ENCODE results near the gene RASSF5.

DNA sequence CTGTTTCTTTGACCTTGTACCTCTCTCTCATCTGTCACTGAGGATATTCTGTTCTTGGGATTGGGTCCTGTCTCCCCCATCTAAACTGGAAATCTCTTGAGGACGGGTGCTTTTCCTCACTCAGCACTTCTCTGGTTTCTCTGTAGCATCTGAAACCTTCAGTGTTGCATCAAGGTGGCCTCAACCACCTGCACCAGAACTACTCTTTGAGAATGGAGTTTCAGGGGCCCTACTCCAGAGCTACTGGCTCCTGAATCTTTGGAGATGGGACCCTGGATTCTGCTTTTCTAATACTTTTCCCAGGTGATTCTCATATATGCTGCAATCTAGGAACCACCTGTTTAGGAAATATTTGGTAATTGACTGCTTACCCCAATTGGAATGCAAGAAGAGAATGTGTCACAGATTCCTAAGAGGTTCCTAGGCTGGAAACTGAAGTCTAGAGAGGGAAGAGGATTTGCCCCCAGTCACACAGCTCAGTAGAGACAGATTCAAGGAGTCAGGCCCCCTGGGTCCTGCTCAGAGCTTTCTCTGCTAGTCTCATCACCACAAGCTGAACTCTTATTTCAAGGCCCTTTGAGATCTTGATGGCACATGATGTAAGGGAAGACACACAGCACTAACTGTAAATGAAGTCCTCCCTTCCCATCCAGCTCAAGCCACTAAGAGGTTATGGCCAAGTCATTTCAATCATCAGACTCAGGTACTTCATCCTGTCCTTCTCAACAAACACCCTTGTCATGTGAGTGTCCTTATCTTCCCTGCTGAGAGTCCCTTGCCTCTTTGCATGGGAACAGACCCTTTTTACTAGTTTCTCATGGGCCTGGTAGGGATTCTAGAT, 56.3 kb downstream of the RASSF5 start:
- TF ChIP-seq, protein P1, sequence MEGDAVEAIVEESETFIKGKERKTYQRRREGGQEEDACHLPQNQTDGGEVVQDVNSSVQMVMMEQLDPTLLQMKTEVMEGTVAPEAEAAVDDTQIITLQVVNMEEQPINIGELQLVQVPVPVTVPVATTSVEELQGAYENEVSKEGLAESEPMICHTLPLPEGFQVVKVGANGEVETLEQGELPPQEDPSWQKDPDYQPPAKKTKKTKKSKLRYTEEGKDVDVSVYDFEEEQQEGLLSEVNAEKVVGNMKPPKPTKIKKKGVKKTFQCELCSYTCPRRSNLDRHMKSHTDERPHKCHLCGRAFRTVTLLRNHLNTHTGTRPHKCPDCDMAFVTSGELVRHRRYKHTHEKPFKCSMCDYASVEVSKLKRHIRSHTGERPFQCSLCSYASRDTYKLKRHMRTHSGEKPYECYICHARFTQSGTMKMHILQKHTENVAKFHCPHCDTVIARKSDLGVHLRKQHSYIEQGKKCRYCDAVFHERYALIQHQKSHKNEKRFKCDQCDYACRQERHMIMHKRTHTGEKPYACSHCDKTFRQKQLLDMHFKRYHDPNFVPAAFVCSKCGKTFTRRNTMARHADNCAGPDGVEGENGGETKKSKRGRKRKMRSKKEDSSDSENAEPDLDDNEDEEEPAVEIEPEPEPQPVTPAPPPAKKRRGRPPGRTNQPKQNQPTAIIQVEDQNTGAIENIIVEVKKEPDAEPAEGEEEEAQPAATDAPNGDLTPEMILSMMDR (IDR thresholded peaks at IDR 0.05; ENCODE audit: low read depth, low read length, missing input control), result no peak
- TF ChIP-seq, protein P2, sequence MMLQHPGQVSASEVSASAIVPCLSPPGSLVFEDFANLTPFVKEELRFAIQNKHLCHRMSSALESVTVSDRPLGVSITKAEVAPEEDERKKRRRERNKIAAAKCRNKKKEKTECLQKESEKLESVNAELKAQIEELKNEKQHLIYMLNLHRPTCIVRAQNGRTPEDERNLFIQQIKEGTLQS (IDR thresholded peaks at IDR 0.05), result no peak
- TF ChIP-seq, protein P3, sequence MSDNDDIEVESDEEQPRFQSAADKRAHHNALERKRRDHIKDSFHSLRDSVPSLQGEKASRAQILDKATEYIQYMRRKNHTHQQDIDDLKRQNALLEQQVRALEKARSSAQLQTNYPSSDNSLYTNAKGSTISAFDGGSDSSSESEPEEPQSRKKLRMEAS (IDR thresholded peaks at IDR 0.05), result no peak
- TF ChIP-seq, protein P4, sequence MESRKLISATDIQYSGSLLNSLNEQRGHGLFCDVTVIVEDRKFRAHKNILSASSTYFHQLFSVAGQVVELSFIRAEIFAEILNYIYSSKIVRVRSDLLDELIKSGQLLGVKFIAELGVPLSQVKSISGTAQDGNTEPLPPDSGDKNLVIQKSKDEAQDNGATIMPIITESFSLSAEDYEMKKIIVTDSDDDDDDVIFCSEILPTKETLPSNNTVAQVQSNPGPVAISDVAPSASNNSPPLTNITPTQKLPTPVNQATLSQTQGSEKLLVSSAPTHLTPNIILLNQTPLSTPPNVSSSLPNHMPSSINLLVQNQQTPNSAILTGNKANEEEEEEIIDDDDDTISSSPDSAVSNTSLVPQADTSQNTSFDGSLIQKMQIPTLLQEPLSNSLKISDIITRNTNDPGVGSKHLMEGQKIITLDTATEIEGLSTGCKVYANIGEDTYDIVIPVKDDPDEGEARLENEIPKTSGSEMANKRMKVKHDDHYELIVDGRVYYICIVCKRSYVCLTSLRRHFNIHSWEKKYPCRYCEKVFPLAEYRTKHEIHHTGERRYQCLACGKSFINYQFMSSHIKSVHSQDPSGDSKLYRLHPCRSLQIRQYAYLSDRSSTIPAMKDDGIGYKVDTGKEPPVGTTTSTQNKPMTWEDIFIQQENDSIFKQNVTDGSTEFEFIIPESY (IDR thresholded peaks at IDR 0.05), result no peak
- TF ChIP-seq GABPA (IDR thresholded peaks at IDR 0.05 in 1 of 2, conservative IDR thresholded peaks at IDR 0.05 in 1 of 2) (no peak), TAF1 (conservative IDR thresholded peaks at IDR 0.05) (no peak)
